ENCODE results near the gene KRIT1. TPM values are rescaled to one million over a fixed set of nuclear protein-coding genes. Genes with fewer than 3 reads are reported as not detected.
A peak's percentile ranks its signal among the peaks of the same experiment; 100 is the strongest.
"Not testable (repeated sequence)": the region's sequence is repeated elsewhere in the genome, so short reads cannot be mapped to it uniquely, and the experiment has no call there.

Gene KRIT1
- total RNA-seq, 1 donor from 2014 or later = 22.7 TPM

DNA sequence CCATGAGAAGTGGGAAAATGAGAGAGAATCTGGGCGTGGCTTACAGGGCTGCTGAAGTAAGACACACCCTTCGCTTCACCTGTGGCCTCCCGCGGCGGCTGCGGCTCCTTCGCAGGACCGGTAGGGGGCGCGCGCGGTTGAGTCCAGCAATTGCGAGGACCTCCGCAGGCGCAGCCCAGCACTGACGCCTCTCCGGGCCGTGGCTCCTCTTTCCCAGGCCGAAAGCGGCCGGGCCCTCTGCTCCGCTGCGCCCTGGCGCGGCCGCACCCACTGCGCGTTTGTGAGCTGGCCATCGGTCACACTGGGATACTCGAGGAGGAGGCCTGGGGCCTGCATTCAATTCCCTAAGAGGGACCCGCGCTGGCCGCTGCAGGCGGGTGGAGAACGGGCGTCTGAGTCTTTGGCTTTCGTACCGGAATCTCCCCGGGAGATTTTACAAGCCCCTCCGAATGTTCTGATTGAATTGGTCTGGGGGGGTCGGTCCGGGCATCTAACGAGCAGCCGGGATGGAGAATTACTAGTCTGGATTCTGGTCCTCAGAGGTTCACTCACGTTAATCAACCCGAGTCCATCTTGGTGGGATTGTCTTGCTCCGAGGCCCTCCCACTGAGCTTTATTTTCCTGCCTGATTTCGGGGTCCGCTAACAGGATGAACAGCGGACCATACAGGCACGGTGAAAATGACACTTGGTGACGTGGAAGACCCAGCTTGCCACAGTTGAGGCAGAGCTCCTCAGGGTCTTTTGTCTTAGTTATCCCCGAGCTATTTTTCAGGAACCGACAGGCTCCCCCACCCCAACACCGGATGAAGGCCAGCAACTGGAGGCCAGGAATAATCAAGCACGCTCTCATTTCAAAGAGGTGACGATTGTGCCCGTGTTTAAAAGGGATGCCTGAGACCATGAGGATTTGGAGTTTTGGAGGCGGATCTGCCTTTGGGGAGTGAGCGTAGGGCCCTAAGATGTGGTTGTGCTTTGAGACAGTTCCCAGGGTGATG is 66.5 kb downstream of the KRIT1 start, which contains the start of gene LRRD1:
Gene LRRD1, minus strand, starts transcription at position 215 of the 997 bp plus-strand sequence. CDS start 13,940 bp downstream, outside the sequence.
- peak; percentile 95 for DNase-seq (ENCODE audit: missing footprints)
- peak; percentile 98 for ATAC-seq
- intact Hi-C loops (cut with DNase I) = no loop called here

DNA sequence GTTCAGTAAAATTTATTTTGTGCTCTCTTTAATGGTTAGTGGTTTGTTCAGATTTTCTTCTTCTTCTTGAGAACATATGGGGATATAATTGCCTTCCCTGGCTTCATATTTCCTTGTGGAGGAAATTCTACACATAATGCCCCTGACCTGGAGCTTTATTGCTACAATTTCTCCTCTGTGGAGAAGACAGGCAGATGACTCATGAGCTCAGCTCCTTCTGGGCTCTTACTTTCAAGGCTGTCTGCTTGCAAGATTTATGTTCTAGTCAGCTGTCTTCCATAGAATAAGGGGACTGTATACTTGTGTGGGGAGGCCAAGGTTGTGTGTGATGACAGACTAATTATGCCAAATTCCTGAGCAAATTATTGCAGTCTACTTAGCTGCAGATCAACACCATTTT is 68.4 kb downstream of the KRIT1 start:
- intact Hi-C loops (cut with DNase I) = no loop called here
- DNase-seq (ENCODE audit: missing footprints) (no peak), ATAC-seq (no peak)

DNA sequence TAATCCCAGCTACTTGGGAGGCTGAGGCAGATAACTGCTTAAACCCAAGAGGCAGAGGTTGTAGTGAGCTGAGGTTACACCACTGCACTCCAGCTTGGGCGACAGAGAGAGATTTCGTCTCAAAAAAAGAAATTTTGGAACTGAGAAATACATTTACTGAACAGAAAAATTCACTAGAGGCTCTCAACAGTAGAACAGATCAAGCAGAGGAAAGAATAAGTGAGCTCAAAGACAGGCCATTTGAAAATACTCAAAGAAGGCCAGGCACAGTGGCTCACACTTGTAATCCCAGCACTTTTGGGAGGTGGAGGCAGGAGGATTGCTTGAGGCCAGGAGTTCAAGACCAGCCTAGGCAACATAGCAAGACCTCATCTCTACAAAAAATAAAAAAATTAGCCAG is 76.2 kb downstream of the KRIT1 start:
- intact Hi-C loops (cut with DNase I); DNase-seq (ENCODE audit: missing footprints); ATAC-seq: not testable (repeated sequence)

DNA sequence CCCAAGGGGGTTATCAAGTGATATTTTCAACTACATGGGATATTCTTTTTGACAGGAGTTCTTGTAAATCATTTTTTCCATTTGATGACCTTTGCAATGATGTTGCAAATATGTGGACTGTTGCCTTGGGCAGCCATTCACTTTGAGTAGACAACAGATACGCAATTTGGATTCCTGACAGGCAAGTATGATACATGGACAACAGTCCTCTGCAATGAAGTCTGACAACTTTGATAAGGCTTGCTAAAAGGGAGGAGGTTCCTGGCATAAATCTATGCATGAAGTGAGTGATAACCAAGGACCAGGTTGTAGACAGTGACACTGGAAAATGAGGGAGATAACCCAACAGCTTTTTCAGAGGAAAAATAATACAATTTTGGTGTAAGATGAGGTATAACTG is 84.4 kb downstream of the KRIT1 start:
- intact Hi-C loops (cut with DNase I) = no loop called here
- ATAC-seq (no peak), DNase-seq (ENCODE audit: missing footprints) (no peak)

DNA sequence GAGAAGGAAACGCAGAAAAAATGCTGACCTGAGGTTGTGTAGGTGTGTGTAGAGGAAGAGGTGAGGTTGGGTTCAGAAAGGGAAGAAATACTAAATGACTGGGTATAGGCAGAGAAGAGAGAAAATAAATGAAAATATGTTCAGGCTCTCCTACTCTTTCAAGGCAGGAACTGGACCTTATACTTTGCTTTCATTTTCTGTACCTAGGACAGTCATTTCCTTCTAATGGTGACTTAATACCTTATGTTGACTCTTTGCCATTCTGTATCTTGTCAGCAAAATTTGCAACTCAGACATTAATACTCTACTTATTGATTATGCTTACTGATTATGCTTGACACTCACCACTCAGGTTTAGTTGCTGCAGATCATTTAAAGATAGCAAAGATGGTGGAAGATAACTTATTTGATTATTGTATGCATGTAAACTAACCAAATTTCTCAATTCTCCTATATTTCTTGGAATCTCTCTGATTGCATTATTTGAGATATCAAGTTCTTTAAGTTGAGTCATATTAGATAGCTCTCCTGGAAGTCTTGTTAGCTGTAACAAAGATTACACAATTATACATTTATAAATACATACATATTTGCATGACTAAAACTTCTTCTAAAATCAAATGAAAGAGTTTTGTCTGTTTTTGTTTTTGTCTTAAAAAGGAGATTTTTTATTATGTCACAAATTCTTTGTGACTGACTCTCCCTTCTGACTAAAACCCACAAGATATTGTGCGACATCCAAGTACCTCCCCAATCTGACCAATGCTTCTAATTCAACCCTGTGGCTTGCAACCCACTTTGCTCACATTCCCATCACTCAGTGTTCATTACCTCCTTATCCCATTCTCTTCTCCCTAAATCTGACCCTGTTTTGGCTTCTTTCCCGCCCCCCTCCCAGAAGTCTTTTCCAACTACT is 86.8 kb downstream of the KRIT1 start:
- intact Hi-C loops (cut with DNase I) = no loop called here
- no peak for ATAC-seq
- DNase-seq (ENCODE audit: missing footprints) = no peak

DNA sequence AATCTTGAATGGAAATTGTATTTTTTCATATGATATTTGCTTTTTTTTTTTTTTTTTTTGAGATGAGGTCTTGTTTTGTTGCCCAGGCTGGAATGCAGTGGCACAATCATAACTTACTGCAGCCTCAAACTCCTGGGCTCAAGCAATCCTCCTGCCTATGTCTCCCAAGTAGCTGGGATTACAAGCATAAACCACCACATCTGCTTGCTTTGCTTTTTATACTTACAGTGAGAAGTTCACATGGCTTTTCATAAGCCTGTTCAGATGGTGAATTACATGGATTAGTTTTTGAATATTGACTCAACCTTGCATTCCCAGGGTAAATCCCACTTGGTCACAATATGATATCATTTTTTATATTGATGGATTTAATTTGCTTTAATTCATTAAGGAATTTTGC is 88.7 kb downstream of the KRIT1 start:
- ATAC-seq (no peak), DNase-seq (ENCODE audit: missing footprints) (no peak)
- intact Hi-C loops (cut with DNase I) = no loop called here

DNA sequence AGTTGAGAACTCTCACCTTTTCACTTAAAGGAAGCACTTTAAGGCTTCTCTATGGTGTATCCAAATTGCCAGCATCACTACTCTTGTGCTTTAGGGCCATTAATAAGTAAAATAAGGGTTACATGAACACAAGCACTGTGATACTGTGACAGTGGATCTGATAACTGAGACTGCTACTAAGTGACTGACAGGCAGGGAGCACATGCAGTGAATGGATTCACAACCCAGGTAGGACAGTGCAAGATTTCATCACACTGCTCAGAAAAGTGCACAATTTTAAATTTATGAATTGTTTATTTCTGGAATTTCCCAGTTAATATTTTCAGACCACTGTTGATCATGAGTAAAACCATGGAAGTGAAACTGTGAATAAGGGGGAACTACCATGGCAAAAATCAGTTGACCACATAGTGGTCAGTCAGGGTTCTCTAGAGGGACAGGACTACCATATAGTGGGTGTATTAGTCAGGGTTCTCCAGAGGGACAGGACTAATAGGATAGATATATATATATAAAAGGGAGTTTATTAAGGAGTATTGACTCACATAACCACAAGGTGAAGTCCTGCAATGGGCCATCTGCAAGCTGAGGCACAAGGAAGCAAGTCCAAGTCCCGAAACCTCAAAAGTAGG is 90.5 kb downstream of the KRIT1 start:
- no peak for DNase-seq (ENCODE audit: missing footprints)
- no peak for ATAC-seq
- intact Hi-C loops (cut with DNase I) = no loop called here

DNA sequence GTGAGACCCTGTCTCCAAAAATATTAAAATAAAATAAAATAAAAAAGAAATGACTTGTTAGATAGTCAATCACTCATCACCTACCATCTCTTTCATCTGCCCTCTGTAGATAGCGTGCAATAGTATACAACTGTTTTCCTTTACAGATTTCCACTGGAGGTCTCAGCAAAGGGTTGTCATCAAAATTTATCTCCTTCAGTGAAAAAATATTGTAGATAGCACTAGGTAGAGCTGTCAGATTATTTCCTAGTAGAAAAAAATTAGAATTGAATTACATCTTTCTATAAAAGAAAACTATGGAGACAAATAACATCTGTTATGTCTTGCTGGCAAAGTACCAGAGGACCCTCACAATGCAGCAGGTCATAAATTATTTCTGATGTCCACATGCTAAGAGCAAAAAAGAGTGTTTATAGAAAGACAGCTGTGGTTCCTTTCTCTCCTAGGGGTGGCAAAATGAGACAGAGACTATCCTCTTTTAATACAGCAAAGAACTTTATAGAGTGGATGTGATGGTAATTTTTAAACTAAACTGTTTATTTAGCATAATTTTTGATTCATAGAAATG is 95.2 kb downstream of the KRIT1 start:
- ATAC-seq (no peak), DNase-seq (ENCODE audit: missing footprints) (no peak)
- intact Hi-C loops (cut with DNase I) = no loop called here

DNA sequence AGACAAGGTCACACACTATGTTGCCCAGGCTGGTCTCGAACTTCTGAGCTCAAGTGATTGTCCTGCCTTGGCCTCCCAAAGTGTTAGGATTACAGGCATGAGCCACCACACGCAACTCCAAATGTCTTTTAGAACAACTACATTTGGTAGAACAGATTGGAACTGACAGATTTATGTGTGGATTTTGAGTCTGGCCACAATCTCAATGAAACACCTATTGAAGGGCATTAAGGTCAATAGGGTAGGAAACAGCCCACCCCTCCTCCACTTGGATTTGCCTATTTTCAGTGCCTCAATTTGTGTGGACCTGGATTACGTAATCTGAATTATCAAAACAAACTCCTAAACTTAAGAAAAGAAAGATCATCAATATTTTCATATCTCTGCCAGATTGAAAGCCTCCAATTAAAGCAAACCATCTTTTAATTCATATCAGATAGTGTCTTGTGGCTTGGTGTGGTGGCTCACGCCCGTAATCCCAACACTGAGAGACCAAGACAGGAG is 95.9 kb downstream of the KRIT1 start:
- no peak for DNase-seq (ENCODE audit: missing footprints)
- ATAC-seq = no peak
- intact Hi-C loops (cut with DNase I) = no loop called here

Small RNAs within 50 kb of the gene (microRNA-seq; reads per million reads assigned to microRNA genes)
- not detected for gene MIR1285-1

Other genes with a start within 250 kb of the KRIT1 start
- 19.3 TPM for gene CYP51A1, start 111.4 kb downstream of the KRIT1 start, total RNA-seq
- not detected for gene LRRD1, start 66.8 kb downstream of the KRIT1 start, total RNA-seq
- gene ANKIB1, start 60 bp upstream of the KRIT1 start, total RNA-seq = 34.6 TPM
- 11.8 TPM for gene GATAD1, start 201.6 kb upstream of the KRIT1 start, total RNA-seq
- not detected for gene ERVW-1, start 232.0 kb upstream of the KRIT1 start, total RNA-seq

Measured in Right ventricle myocardium inferior (tissue), 1 donor.